H1 (cell line): Measurements from ENCODE around the gene ATXN7L3B. TPM values are rescaled to one million over a fixed set of nuclear protein-coding genes. Genes with fewer than 3 reads are reported as not detected.

ENCODE experiments used
- CTCF ChIA-PET: fragments of 300-600 bp; sonication (Branson Sonifier 250); formaldehyde crosslinking; loops from one replicate; lab custom pipeline; 2021; ENCODE audit not compliant: partially characterized antibody; lab: Charles Lee
- POLR2A ChIA-PET: fragments of 300-600 bp; sonication (Branson Sonifier 250); formaldehyde crosslinking; loops from one replicate; lab custom pipeline; 2021; ENCODE audit warnings: inconsistent platforms; ENCODE audit not compliant: partially characterized antibody; lab: Charles Lee
- DNase-seq, 2 experiments: peaks; one replicate each; pipeline versions ENCODE4 v3.0.0 to v3.0.0-alpha.2; 2010 to 2022; ENCODE audit warnings: low spot score in 2 of 2, low read depth in 1 of 2, mixed read lengths in 1 of 2
- FAIRE-seq: peaks from 2 replicates; lab custom pipeline; 2011; peaks lifted over from hg19 to GRCh38; lab: Jason Lieb, UNC
- H2AFZ ChIP-seq: 2 replicates; pipeline ENCODE4 v1.8.1; 2012; ENCODE audit warnings: low read length, inconsistent platforms
- H2AK5ac ChIP-seq: 2 replicates; pipeline ENCODE4 v1.6.1; 2013; ENCODE audit warnings: low read depth, low read length
- H2BK120ac ChIP-seq: replicated peaks from 2 replicates; pipeline ENCODE3; 2013; ENCODE audit warnings: low read depth, low read length, inconsistent platforms
- H2BK12ac ChIP-seq: 2 replicates; pipeline ENCODE4 v1.6.1; 2013; ENCODE audit warnings: low read depth, low read length
- H2BK15ac ChIP-seq: 2 replicates; pipeline ENCODE4 v1.6.1; 2013; ENCODE audit warnings: low read length
- H2BK20ac ChIP-seq: 2 replicates; pipeline ENCODE4 v1.6.1; 2013; ENCODE audit warnings: low read length
- H2BK5ac ChIP-seq: 2 replicates; pipeline ENCODE4 v1.6.1; 2013; ENCODE audit warnings: low read depth, low read length
- H3K14ac ChIP-seq: 2 replicates; pipeline ENCODE4 v1.6.1; 2013; ENCODE audit warnings: inconsistent platforms; ENCODE audit not compliant: insufficient read length
- H3K18ac ChIP-seq: 2 replicates; pipeline ENCODE4 v1.6.1; 2013; ENCODE audit warnings: low read length; ENCODE audit errors: extremely low read depth
- H3K23ac ChIP-seq: 2 replicates; pipeline ENCODE4 v1.6.1; 2013; ENCODE audit warnings: inconsistent platforms; ENCODE audit not compliant: insufficient read length
- H3K23me2 ChIP-seq: 2 replicates; pipeline ENCODE4 v1.6.1; 2013; ENCODE audit warnings: low read depth, low read length
- H3K27ac ChIP-seq: 2 replicates; pipeline ENCODE4 v1.6.1; 2011; ENCODE audit warnings: low read depth, low read length, inconsistent platforms
- H3K27me3 ChIP-seq, 4 experiments: replicated peaks in 1 of 4; 1 replicate in 1 of 4; 2 replicates in 3 of 4; pipeline versions ENCODE4 v1.6.1 to v1.8.1; 2011 to 2013; ENCODE audit warnings: low read length in 3 of 4, mild to moderate bottlenecking in 3 of 4, inconsistent platforms in 2 of 4, mixed read lengths in 2 of 4, moderate library complexity in 1 of 4; ENCODE audit not compliant: control insufficient read depth in 3 of 4, insufficient read depth in 3 of 4; ENCODE audit errors: extremely low read depth in 1 of 4
- H3K36me3 ChIP-seq, 4 experiments: 2 replicates each; pipeline versions ENCODE4 v1.6.1 to v1.8.1; 2011 to 2013; ENCODE audit warnings: mild to moderate bottlenecking in 4 of 4, low read length in 3 of 4, moderate library complexity in 2 of 4, control low read depth in 1 of 4, inconsistent platforms in 1 of 4; ENCODE audit not compliant: insufficient read depth in 4 of 4, control insufficient read depth in 2 of 4
- H3K4ac ChIP-seq: replicated peaks from 2 replicates; pipeline ENCODE3; 2013; ENCODE audit warnings: low read length, low read depth, mixed read lengths, inconsistent platforms; ENCODE audit not compliant: insufficient read length
- H3K4me1 ChIP-seq, 4 experiments: replicated peaks in 1 of 4; 1 replicate in 1 of 4; 2 replicates in 3 of 4; pipeline versions ENCODE4 v1.6.1 to v1.8.1; 2011 to 2013; ENCODE audit warnings: low read length in 3 of 4, inconsistent platforms in 2 of 4, mixed read lengths in 1 of 4; ENCODE audit not compliant: insufficient read depth in 4 of 4, control insufficient read depth in 3 of 4
- H3K4me2 ChIP-seq, 2 experiments: 2 replicates each; pipeline versions ENCODE4 v1.6.1 to v1.8.1; 2011 to 2013; ENCODE audit warnings: low read depth in 2 of 2, low read length in 2 of 2, control low read depth in 1 of 2, inconsistent platforms in 1 of 2, mild to moderate bottlenecking in 1 of 2; ENCODE audit not compliant: insufficient read depth in 1 of 2
- H3K4me3 ChIP-seq, 4 experiments: fragments of 200-600, 300-600 bp in 1 of 4; sonication (generic), shearing (Covaris generic), sonication (Bioruptor Twin) in 1 of 4; 2 replicates each; pipeline versions ENCODE4 v1.5.1 to v1.8.1; 2011 to 2016; ENCODE audit warnings: low read length in 4 of 4, low read depth in 3 of 4, control low read depth in 2 of 4, inconsistent platforms in 2 of 4, mild to moderate bottlenecking in 2 of 4, mixed read lengths in 1 of 4, moderate library complexity in 1 of 4; ENCODE audit not compliant: insufficient read depth in 2 of 4; ENCODE audit errors: extremely low read depth in 1 of 4
- H3K56ac ChIP-seq: replicated peaks from 2 replicates; pipeline ENCODE3; 2013; ENCODE audit warnings: low read depth, mild to moderate bottlenecking, mixed read lengths, low read length, inconsistent platforms; ENCODE audit not compliant: insufficient read length
- H3K79me1 ChIP-seq: 2 replicates; pipeline ENCODE4 v1.6.1; 2013; ENCODE audit warnings: low read depth, low read length, control low read depth
- H3K79me2 ChIP-seq, 2 experiments: 2 replicates each; pipeline versions ENCODE4 v1.6.1 to v1.8.1; 2012 to 2013; ENCODE audit warnings: low read length in 2 of 2, mild to moderate bottlenecking in 2 of 2, inconsistent platforms in 1 of 2; ENCODE audit not compliant: insufficient read depth in 2 of 2, control insufficient read depth in 1 of 2
- H3K9ac ChIP-seq, 4 experiments: replicated peaks in 1 of 4; 1 replicate in 1 of 4; 2 replicates in 3 of 4; pipeline versions ENCODE4 v1.6.1 to v1.8.1; 2011 to 2013; ENCODE audit warnings: low read depth in 3 of 4, low read length in 3 of 4, control low read depth in 2 of 4, mild to moderate bottlenecking in 2 of 4, moderate library complexity in 2 of 4, inconsistent platforms in 1 of 4; ENCODE audit errors: extremely low read depth in 1 of 4
- H3K9me3 ChIP-seq, 2 experiments: 2 replicates each; pipeline versions ENCODE4 v1.6.1 to v1.8.1; 2012 to 2013; ENCODE audit warnings: mild to moderate bottlenecking in 2 of 2, moderate library complexity in 2 of 2, control low read depth in 1 of 2, inconsistent platforms in 1 of 2, low read depth in 1 of 2, low read length in 1 of 2, mixed read lengths in 1 of 2; ENCODE audit not compliant: insufficient read depth in 2 of 2
- H4K20me1 ChIP-seq, 2 experiments: replicated peaks in 1 of 2; 2 replicates each; pipeline versions ENCODE3 to v1.8.1; 2011 to 2013; ENCODE audit warnings: inconsistent platforms in 2 of 2, low read length in 2 of 2, mild to moderate bottlenecking in 1 of 2; ENCODE audit not compliant: insufficient read depth in 2 of 2, control insufficient read depth in 1 of 2
- H4K5ac ChIP-seq: 2 replicates; pipeline ENCODE4 v1.6.1; 2013; ENCODE audit warnings: low read length, low read depth, mixed read lengths, inconsistent platforms; ENCODE audit not compliant: insufficient read length
- H4K8ac ChIP-seq: 2 replicates; pipeline ENCODE4 v1.8.0; 2013; ENCODE audit warnings: mild to moderate bottlenecking, moderate library complexity, low read length, inconsistent platforms; ENCODE audit not compliant: insufficient read depth; ENCODE audit errors: extremely low read depth
- H4K91ac ChIP-seq: replicated peaks from 2 replicates; pipeline ENCODE3; 2013; ENCODE audit warnings: low read length, mixed read lengths, inconsistent platforms; ENCODE audit not compliant: insufficient read length
- CEBPB ChIP-seq: IDR thresholded peaks from 2 replicates; pipeline ENCODE4 v1.6.1; 2012; ENCODE audit warnings: low read depth, low read length
- CREB1 ChIP-seq: IDR thresholded peaks from 2 replicates; pipeline ENCODE4 v1.6.1; 2012; ENCODE audit warnings: inconsistent platforms
- JUN ChIP-seq: IDR thresholded peaks from 2 replicates; pipeline ENCODE4 v1.6.1; 2011; ENCODE audit warnings: low read depth, mild to moderate bottlenecking, improper control_type of control experiment, low read length
- KDM4A ChIP-seq: IDR thresholded peaks from one replicate; pipeline ENCODE4 v1.7.1; 2012; ENCODE audit warnings: low read depth, mild to moderate bottlenecking, moderate library complexity, low read length, inconsistent platforms; ENCODE audit not compliant: severe bottlenecking
- NANOG ChIP-seq: IDR thresholded peaks from 2 replicates; pipeline ENCODE4 v1.6.1; 2011; ENCODE audit warnings: low read length, low read depth, mild to moderate bottlenecking, inconsistent platforms; ENCODE audit not compliant: insufficient read depth, poor library complexity, severe bottlenecking
- SP2 ChIP-seq: IDR thresholded peaks from 2 replicates; pipeline ENCODE4 v1.6.1; 2012; ENCODE audit warnings: mild to moderate bottlenecking, low read length, inconsistent platforms
- whole genome bisulfite sequencing, 2 experiments: shearing (Covaris generic) in 1 of 2; methylation state at CpG; one replicate each; pipeline versions ENCODE4 v1.1.6 to v1.1.7; 2013 to 2015; ENCODE audit warnings: low lambda C conversion rate in 2 of 2, mixed read lengths in 2 of 2, inconsistent platforms in 1 of 2, low coverage in 1 of 2, missing lambda C conversion rate in 1 of 2; ENCODE audit not compliant: insufficient replicate concordance in 2 of 2, insufficient coverage in 1 of 2, insufficient read length in 1 of 2; ENCODE audit errors: extremely low coverage in 1 of 2, missing lambda C conversion rate in 1 of 2; 5-methylcytosine and 5-hydroxymethylcytosine counted together
- polyA plus RNA-seq, 7 experiments: library from polyadenylated mRNA; depleted of rRNA in 3 of 7; stranded (reverse) in 5 of 7; unstranded in 2 of 7; fragments of >200 nt in 5 of 7; fragments of 200-250 nt in 2 of 7; gene quantifications; 1 replicate in 5 of 7; 2 replicates in 1 of 7; 4 replicates in 1 of 7; pipeline versions ENCODE4 v1.2.1 to v1.2.3, GENCODE V29; 2011 to 2013; ENCODE audit warnings: missing spikeins in 2 of 7, mixed read lengths in 2 of 7
- total RNA-seq: library from RNA; stranded (reverse); fragmentation: NEBNext Ultra II Directional; extraction: Animal tissue kit (Norgen Biotek cat#: 25700); gene quantifications from 2 replicates; pipeline ENCODE4 v1.2.1, GENCODE V29; 2021

Gene ATXN7L3B
- total and polyA plus RNA-seq, 2 of the 8 experiments (the other 6 are each of a cell fraction or from before 2014, with no cell fraction given), result 23.7 to 39.9 TPM

- no peak for FAIRE-seq
- no peaks in the 10 kb centered on the region for H3K4me1 ChIP-seq
- TF ChIP-seq NANOG, result no peak
- no peak for TF ChIP-seq JUN
- TF ChIP-seq KDM4A, result no peak
- no peak for TF ChIP-seq CREB1
- TF ChIP-seq SP2, result no peak
- peak; percentile 40; the same call in 1 of the 2 replicates for TF ChIP-seq CEBPB
- no peak overlapping the region for H3K23ac ChIP-seq
- H3K9ac ChIP-seq, result no peak overlapping the region
- no peaks in the 10 kb centered on the region for H3K79me2 ChIP-seq
- no peak overlapping the region for H3K4me3 ChIP-seq
- no peak for DNase-seq
- no peak overlapping the region for H2BK5ac ChIP-seq
- no peak overlapping the region for H2BK120ac ChIP-seq
- no peaks in the 10 kb centered on the region for H4K20me1 ChIP-seq
- H3K9me3 ChIP-seq, result no peaks in the 10 kb centered on the region
- H3K56ac ChIP-seq, result no peak overlapping the region
- no peak overlapping the region for H3K14ac ChIP-seq
- H3K4ac ChIP-seq, result no peak overlapping the region
- no peak overlapping the region for H4K5ac ChIP-seq
- H3K4me2 ChIP-seq, result no peak overlapping the region
- CTCF ChIA-PET, result no interaction called here
- H4K91ac ChIP-seq, result no peak overlapping the region
- H2BK12ac ChIP-seq, result no peak overlapping the region
- H3K23me2 ChIP-seq, result no peaks in the 10 kb centered on the region
- H3K27me3 ChIP-seq, result no peaks in the 10 kb centered on the region
- no peak overlapping the region for H2BK15ac ChIP-seq
- POLR2A ChIA-PET, result no interaction called here
- 83% methylated on average over 2 of the region's 2 CpGs; no CpG with 5 or more reads in 1 of the 2 experiments for WGBS, 2 experiments
- no peak overlapping the region for H2AFZ ChIP-seq
- no peak overlapping the region for H3K18ac ChIP-seq
- H4K8ac ChIP-seq, result no peak overlapping the region
- H2AK5ac ChIP-seq, result no peak overlapping the region
- no peaks in the 10 kb centered on the region for H3K79me1 ChIP-seq
- H2BK20ac ChIP-seq, result no peak overlapping the region
- no peak overlapping the region for H3K27ac ChIP-seq
- no peaks in the 10 kb centered on the region for H3K36me3 ChIP-seq
Observed at GRCh38 chr12:74526535-74526934, 11.1 kb upstream of the ATXN7L3B start.
